NCI-H460 (cell line): Measurements from ENCODE around the gene SEMA4F. TPM values are rescaled to one million over a fixed set of nuclear protein-coding genes. Genes with fewer than 3 reads are reported as not detected.
A peak's percentile ranks its signal among the peaks of the same experiment; 100 is the strongest.

Experiments
- DNase-seq: peaks from one replicate; pipeline ENCODE4 v3.0.0-alpha.2; 2016; ENCODE audit warnings: low read depth; ENCODE audit errors: extremely low read depth
- total RNA-seq: library from RNA; depleted of rRNA; stranded (reverse); fragments of >200 nt; shearing (Covaris generic); gene quantifications from 2 replicates; pipeline ENCODE4 v1.2.3, GENCODE V29; 2014

Gene SEMA4F
- total RNA-seq, 1 experiment from 2014 or later = 7.1 TPM

DNA sequence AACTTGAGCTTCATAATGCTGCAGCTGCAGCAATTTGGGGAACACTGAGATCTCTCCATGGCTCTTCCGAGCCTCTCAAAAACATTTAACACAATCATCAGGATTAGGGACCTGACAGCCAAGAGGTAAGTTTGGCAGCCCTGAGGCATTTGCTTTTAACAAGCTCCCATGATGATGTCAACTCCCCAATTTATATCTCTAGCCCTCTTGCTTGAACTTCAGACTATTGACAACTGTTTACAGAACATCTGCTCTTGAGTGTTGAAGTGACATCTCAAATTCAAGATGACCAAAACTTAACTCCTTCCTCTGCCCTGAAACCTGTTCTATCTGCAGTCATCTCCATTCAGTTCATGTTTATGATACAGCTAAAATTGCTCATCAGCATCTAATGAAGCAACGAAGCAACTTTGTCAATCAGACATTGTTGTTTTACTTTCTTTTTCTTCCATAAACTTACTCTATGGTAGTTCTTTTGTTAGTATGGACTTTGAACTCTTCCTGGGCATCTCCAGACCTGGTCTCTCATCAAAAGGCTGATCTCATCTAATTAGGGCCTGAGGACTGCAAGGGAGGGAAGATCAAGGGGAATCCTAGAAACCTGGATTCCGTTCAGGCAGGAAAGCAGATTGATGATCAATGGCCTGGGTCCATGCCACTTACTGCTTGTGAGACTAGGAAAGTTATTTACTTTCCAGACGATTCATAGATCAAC, 48.1 kb downstream of the SEMA4F start:
- DNase-seq = no peak

- DNase-seq = no peak
These were observed 49.3 kb downstream of the SEMA4F start for GRCh38 chr2:74703373-74703772.

GRCh38 chr2:74704216-74704615, 50.2 kb downstream of the SEMA4F start:
- DNase-seq = no peak

DNA sequence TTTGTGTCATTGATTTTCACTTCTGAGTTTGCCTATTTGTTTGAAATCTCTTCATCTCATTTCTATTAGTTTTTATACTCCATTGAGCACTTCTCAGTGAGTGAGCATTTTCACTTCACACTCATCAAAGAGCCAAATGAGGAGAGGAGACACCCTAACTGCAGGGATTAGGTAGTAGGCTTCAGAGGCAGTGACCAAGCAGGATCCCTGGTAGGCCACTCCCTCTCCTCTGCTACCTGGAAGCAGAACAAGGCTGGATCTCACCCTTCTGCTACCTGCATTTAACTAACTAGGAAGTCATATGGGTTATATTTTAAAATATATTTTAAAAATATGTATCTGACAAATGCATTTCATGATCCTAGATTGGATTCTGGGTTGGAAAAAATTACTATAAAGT, 52.7 kb downstream of the SEMA4F start:
- DNase-seq = no peak

DNA sequence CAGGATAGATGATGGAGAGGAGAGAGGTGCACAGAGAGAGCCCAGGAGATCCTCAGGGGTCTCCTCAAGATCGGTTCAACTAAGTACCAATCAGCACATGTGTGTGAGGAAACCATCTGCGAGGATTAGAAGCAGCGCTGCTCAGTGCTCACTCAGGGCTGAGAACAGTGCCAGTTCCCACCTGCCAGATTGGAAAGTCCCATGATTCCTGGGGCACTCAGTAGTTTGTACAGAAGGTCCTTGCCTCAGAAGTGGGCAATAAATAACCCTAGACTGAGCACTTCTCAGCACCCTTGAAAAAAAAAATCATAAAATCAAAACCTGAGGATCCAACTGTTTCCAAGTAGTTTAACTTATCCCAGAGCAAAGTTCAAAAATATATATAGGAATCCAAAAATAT, 53.8 kb downstream of the SEMA4F start:
- no peak for DNase-seq

GRCh38 chr2:74708296-74708695, 54.2 kb downstream of the SEMA4F start:
- no peak for DNase-seq

GRCh38 chr2:74708883-74709282, 54.8 kb downstream of the SEMA4F start:
- no peak for DNase-seq

DNA sequence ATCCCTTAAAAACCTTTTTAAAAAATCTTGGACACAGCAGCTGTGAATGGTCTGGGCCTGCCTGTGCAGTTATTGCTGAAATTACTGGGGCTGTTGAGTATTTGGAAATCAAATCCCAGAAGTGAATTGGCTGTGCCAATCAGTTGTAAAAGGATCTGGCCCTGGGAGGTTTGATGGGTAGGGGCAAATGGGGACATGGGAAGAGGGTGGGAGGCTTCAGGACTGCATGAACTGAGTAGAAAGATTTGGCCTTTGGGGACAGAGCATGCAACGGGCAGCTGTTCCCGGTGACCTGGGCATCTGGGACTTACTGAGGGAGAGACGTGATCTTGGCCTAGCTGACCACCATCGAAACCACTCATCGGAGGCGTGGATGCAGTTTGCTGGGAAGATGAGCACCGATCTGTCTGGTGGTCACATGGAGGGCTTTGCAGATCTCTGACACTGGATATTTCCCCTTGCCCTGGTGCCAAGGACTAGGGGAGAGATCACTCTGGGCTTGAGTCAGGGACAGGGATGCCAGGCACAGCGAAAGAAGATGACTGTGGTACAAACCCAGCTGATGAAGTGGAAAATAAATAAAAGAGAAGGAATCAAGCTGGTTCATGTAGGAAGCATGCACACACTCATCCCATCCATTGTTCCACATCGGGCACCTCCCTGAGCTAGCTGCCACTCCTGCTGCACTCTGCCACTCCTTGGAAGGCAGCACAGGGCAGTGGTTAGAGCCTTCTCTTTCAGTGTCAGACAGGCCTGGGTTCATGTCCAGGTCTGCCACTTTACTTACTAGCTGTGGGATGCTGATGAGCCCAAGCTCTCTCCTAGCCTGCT, 58.4 kb downstream of the SEMA4F start:
- no peak for DNase-seq

DNA sequence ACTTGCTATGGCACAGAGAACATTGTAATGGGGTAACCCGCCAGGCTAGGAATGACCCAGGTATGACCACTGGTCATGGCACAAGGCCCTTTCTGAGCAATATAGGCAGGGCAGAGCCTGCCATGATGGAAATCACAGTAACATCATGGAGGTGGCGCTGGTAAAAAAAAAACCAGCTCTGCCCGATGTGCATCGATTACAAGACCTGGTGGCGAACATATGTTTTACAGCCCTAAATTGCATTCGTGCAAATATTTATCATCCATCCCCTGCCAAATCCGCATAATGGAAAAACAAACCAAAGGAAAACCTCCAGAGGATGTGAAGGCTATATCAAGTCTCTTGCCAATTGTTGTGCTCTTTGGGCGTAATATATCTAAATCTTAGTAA, 60.6 kb downstream of the SEMA4F start:
- DNase-seq = no peak

- DNase-seq = peak; percentile 73
These were observed 61.2 kb downstream of the SEMA4F start for GRCh38 chr2:74715081-74715791.

DNA sequence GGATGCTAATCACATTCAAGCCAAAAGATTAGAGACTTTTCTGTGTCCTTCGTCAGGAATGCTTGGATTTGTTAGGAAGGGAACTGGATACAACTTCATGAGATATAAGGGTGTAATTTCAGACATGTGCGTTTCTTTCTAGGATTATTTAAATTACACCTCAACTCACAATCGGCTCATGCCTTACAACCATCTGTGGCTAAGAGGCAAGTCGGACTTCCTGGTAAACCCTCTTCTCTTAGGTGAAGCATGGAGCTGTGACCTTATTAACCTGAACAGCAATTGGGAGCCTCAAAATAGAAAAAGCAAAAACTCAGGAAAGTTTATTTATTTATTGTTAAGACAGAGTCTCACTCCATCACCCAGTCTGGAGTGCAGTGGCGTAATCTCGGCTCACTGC, 61.8 kb downstream of the SEMA4F start:
- DNase-seq = no peak

GRCh38 chr2:74719066-74719465, 65.0 kb downstream of the SEMA4F start:
- no peak for DNase-seq

DNA sequence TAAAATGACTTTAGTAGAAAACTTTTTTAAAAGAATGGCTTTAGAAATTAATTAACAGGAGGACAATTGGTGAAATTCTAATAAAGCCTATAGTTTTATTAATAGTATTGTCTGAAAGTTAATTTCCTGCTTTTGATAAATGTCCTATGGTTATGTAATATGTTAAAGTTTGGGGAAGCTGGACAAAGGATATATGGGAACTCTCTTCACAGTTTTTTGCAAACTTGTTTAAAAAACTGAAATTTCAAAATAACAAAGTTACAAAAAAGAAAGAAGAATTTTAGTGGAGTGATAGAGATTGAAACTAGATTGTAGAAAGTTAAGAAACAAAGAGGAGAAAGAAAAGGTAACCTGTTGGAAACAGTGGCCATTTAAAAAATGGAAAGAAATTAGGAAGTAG, 67.3 kb downstream of the SEMA4F start:
- DNase-seq = no peak

DNA sequence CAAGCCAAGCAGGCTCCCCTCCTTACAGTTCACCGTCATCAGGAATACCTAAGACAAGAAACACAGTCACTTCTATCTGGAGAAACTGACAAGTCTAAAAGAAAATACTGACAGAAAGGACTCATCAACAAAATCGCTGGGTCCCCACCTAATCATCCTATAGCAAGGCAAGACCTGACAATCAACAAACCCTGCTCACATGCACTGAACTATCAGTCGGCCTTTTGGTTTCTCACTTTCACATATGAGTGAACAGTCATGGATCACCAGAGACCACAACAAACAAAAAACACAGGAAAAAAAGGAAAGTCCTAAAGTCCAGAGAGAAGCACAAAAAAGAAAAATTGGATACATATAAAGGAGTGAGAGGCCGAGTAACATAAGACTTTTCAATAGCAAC, 70.4 kb downstream of the SEMA4F start:
- DNase-seq = no peak

GRCh38 chr2:74725287-74725686, 71.2 kb downstream of the SEMA4F start:
- DNase-seq = no peak

DNA sequence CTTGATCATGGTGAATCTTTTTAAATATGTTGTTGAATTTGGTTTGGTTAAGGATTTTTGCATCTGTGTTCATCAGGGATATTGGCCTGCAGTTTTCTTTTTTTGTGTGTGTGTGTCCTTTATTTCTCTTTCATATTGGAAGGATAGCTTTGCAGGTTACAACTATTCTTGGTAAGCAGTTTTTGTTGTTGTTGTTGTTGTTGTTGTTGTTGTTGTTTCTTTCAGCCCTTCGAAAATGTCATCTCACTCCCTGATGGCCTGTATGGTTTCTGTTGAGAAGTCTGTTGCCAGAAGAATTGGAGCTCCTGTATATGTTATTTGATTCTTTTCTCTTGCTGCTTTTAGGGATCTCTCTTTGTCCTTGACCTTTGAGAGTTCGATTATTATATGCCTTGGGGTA, 74.8 kb downstream of the SEMA4F start:
- no peak for DNase-seq

- no peak for DNase-seq
These were observed 76.5 kb downstream of the SEMA4F start for GRCh38 chr2:74730530-74730929.
